Keratinocyte (primary cell): ENCODE measurements around the gene CACNA1E. TPM values are rescaled to one million over a fixed set of nuclear protein-coding genes. Genes with fewer than 3 reads are reported as not detected.
"Not testable (repeated sequence)": the region's sequence is repeated elsewhere in the genome, so short reads cannot be mapped to it uniquely, and the experiment has no call there.

Experiments used
- DNase-seq: peaks from one replicate; pipeline ENCODE4 v3.0.0-alpha.2; 2011; ENCODE audit warnings: low read depth, missing footprints, low spot score
- FAIRE-seq: peaks from 2 replicates; lab custom pipeline; 2011; peaks lifted over from hg19 to GRCh38; lab: Jason Lieb, UNC
- H2AFZ ChIP-seq: 2 replicates; pipeline ENCODE4 v1.6.0; 2012; ENCODE audit warnings: low read length, control low read depth, inconsistent platforms; ENCODE audit not compliant: control insufficient read depth
- H3K27ac ChIP-seq: 2 replicates; pipeline ENCODE4 v1.5.1; 2011; ENCODE audit warnings: low read length; ENCODE audit not compliant: control insufficient read depth, insufficient read depth
- H3K27me3 ChIP-seq: 3 replicates; pipeline ENCODE4 v1.6.0; 2011; ENCODE audit warnings: low read length; ENCODE audit not compliant: control insufficient read depth, insufficient read depth; ENCODE audit errors: extremely low read depth
- H3K36me3 ChIP-seq, 2 experiments: 2 replicates in 1 of 2; 3 replicates in 1 of 2; pipeline ENCODE4 v1.5.1; 2011; ENCODE audit warnings: low read length in 2 of 2, mild to moderate bottlenecking in 1 of 2; ENCODE audit not compliant: control insufficient read depth in 2 of 2, insufficient read depth in 2 of 2; ENCODE audit errors: extremely low read depth in 1 of 2
- H3K4me1 ChIP-seq: 3 replicates; pipeline ENCODE4 v1.5.1; 2011; ENCODE audit warnings: low read length; ENCODE audit not compliant: control insufficient read depth, insufficient read depth; ENCODE audit errors: extremely low read depth
- H3K4me2 ChIP-seq: 3 replicates; pipeline ENCODE4 v1.6.0; 2011; ENCODE audit warnings: low read depth, low read length; ENCODE audit not compliant: control insufficient read depth, insufficient read depth; ENCODE audit errors: extremely low read depth
- H3K4me3 ChIP-seq, 3 experiments: fragments of 200-600 bp in 1 of 3; sonication (generic) in 1 of 3; 2 replicates in 2 of 3; 3 replicates in 1 of 3; pipeline ENCODE4 v1.5.1; 2011 to 2016; ENCODE audit warnings: low read length in 3 of 3, mild to moderate bottlenecking in 3 of 3, control low read depth in 2 of 3, inconsistent platforms in 1 of 3, low read depth in 1 of 3, mixed read lengths in 1 of 3, mixed run types in 1 of 3, moderate library complexity in 1 of 3; ENCODE audit not compliant: control insufficient read depth in 2 of 3, insufficient read depth in 2 of 3; ENCODE audit errors: extremely low read depth in 1 of 3
- H3K79me2 ChIP-seq: 2 replicates; pipeline ENCODE4 v1.6.0; 2012; ENCODE audit warnings: low read length; ENCODE audit not compliant: control insufficient read depth, insufficient read depth
- H3K9ac ChIP-seq: 3 replicates; pipeline ENCODE4 v1.6.0; 2011; ENCODE audit warnings: low read length; ENCODE audit not compliant: control insufficient read depth, insufficient read depth; ENCODE audit errors: extremely low read depth
- H3K9me1 ChIP-seq: 3 replicates; pipeline ENCODE4 v1.6.0; 2011; ENCODE audit warnings: low read length; ENCODE audit not compliant: control insufficient read depth, insufficient read depth; ENCODE audit errors: extremely low read depth
- H3K9me3 ChIP-seq: 2 replicates; pipeline ENCODE4 v1.5.1; 2012; ENCODE audit warnings: low read depth, low read length; ENCODE audit not compliant: control insufficient read depth
- H4K20me1 ChIP-seq: 3 replicates; pipeline ENCODE4 v1.6.0; 2011; ENCODE audit warnings: low read length; ENCODE audit not compliant: control insufficient read depth, insufficient read depth; ENCODE audit errors: extremely low read depth
- CTCF ChIP-seq, 3 experiments: IDR thresholded peaks in 1 of 3; conservative IDR thresholded peaks in 1 of 3; optimal IDR thresholded peaks in 1 of 3; 2 replicates in 2 of 3; 3 replicates in 1 of 3; pipeline versions ENCODE3 to v1.5.1; 2011; ENCODE audit warnings: low read length in 3 of 3, mild to moderate bottlenecking in 3 of 3, moderate library complexity in 2 of 3, control low read depth in 1 of 3, inconsistent platforms in 1 of 3; ENCODE audit not compliant: insufficient read depth in 2 of 3; ENCODE audit errors: extremely low read depth in 1 of 3
- EZH2 ChIP-seq: IDR thresholded peaks from one replicate; pipeline ENCODE4 v1.6.1; 2012; ENCODE audit warnings: inconsistent platforms, mild to moderate bottlenecking, low read length, moderate library complexity
- dilution Hi-C: fragments of 300-500 bp; cut with MboI; formaldehyde crosslinking; loops from one replicate; pipeline ENCODE4 v1.7.0; 2020; ENCODE audit warnings: low sequenced_read_pairs; ENCODE audit not compliant: extremely low pct_ligation_motif_present
- polyA plus RNA-seq, 5 experiments: library from polyadenylated mRNA; depleted of rRNA in 3 of 5; stranded (reverse) in 3 of 5; stranded (forward) in 1 of 5; unstranded in 1 of 5; fragments of >200 nt; gene quantifications; 1 replicate in 1 of 5; 2 replicates in 3 of 5; 3 replicates in 1 of 5; pipeline versions ENCODE4 v1.2.1 to v1.2.3, GENCODE V29; 2011 to 2012; ENCODE audit warnings: missing spikeins in 2 of 5, low read depth in 1 of 5, low replicate concordance in 1 of 5

The CACNA1E gene
- polyA plus RNA-seq, 1 donor (not counting 4 experiments of a cell fraction or from before 2014, with no cell fraction given) = not detected

GRCh38 chr1:181541947-181542346 lies 58.6 kb downstream of the CACNA1E start:
- Histone ChIP-seq H3K4me3 (peak overlapping the region in 2 of 3 experiments; percentile 6 to 27), H4K20me1 (no peaks in the 10 kb centered on the region), H3K4me2 (peak overlapping the region; percentile 79), H2AFZ (peak overlapping the region; percentile 75), H3K4me1 (peaks cover 25% of the 10 kb centered on the region), H3K27ac (peak overlapping the region; percentile 89), H3K27me3 (peaks cover 17% of the 10 kb centered on the region), H3K79me2 (no peaks in the 10 kb centered on the region), H3K36me3 (no peaks in the 10 kb centered on the region), H3K9me1 (no peaks in the 10 kb centered on the region), H3K9me3 (no peaks in the 10 kb centered on the region), H3K9ac (peak overlapping the region; percentile 60)
- DNase-seq (peak; percentile 48), FAIRE-seq (no peak)
- TF ChIP-seq CTCF (optimal IDR thresholded peaks at IDR 0.05 in 1 of 3, IDR thresholded peaks at IDR 0.05 in 1 of 3, conservative IDR thresholded peaks at IDR 0.05 in 1 of 3; ENCODE audit: extremely low read depth in 1 of 3, insufficient read depth in 2 of 3, low read length in 3 of 3) (no peak), EZH2 (no peak)
- dilution Hi-C loops = no loop called here

- H3K27ac ChIP-seq, H4K20me1 ChIP-seq, FAIRE-seq, H2AFZ ChIP-seq, H3K4me2 ChIP-seq, DNase-seq, H3K79me2 ChIP-seq, H3K9me1 ChIP-seq, H3K36me3 ChIP-seq, H3K9me3 ChIP-seq, H3K4me3 ChIP-seq, dilution Hi-C loops, H3K9ac ChIP-seq: not testable (repeated sequence)
- Histone ChIP-seq H3K4me1 (peaks cover 25% of the 10 kb centered on the region), H3K27me3 (peaks cover 22% of the 10 kb centered on the region)
Observed at GRCh38 chr1:181542406-181542805, 59.1 kb downstream of the CACNA1E start.

GRCh38 chr1:181545395-181545794 lies 62.1 kb downstream of the CACNA1E start:
- H3K27me3 ChIP-seq = peaks cover 35% of the 10 kb centered on the region
- FAIRE-seq = no peak

More at GRCh38 chr1:181545395-181545794, 62.1 kb downstream of the CACNA1E start:
- no peaks in the 10 kb centered on the region for H3K36me3 ChIP-seq
- TF ChIP-seq CTCF (optimal IDR thresholded peaks at IDR 0.05 in 1 of 3, IDR thresholded peaks at IDR 0.05 in 1 of 3, conservative IDR thresholded peaks at IDR 0.05 in 1 of 3; ENCODE audit: extremely low read depth in 1 of 3, insufficient read depth in 2 of 3, low read length in 3 of 3) = no peak
- no peak for TF ChIP-seq EZH2
- H3K79me2 ChIP-seq = no peaks in the 10 kb centered on the region
- no peak for DNase-seq
- H3K4me3 ChIP-seq = no peak overlapping the region
- no peak overlapping the region for H3K9ac ChIP-seq
- no peak overlapping the region for H2AFZ ChIP-seq
- H3K9me3 ChIP-seq = no peaks in the 10 kb centered on the region
- peaks cover 14% of the 10 kb centered on the region for H3K4me1 ChIP-seq
- H4K20me1 ChIP-seq = peaks cover 2% of the 10 kb centered on the region
- dilution Hi-C loops = no loop called here
- no peak overlapping the region for H3K4me2 ChIP-seq
- peaks cover 2% of the 10 kb centered on the region for H3K9me1 ChIP-seq
- H3K27ac ChIP-seq = no peak overlapping the region
